GM20000 (cell line): Measurements from ENCODE around the gene MESP1.
"Not testable (repeated sequence)": the region's sequence is repeated elsewhere in the genome, so short reads cannot be mapped to it uniquely, and the experiment has no call there.

Experiments used
- DNase-seq: peaks from one replicate; pipeline ENCODE4 v3.0.0; 2012; ENCODE audit warnings: low spot score
- CTCF ChIP-seq: IDR thresholded peaks from 2 replicates; pipeline ENCODE4 v1.5.1; 2012; ENCODE audit warnings: mild to moderate bottlenecking, control low read depth; ENCODE audit errors: extremely low read depth, missing control alignments

Gene MESP1

DNA sequence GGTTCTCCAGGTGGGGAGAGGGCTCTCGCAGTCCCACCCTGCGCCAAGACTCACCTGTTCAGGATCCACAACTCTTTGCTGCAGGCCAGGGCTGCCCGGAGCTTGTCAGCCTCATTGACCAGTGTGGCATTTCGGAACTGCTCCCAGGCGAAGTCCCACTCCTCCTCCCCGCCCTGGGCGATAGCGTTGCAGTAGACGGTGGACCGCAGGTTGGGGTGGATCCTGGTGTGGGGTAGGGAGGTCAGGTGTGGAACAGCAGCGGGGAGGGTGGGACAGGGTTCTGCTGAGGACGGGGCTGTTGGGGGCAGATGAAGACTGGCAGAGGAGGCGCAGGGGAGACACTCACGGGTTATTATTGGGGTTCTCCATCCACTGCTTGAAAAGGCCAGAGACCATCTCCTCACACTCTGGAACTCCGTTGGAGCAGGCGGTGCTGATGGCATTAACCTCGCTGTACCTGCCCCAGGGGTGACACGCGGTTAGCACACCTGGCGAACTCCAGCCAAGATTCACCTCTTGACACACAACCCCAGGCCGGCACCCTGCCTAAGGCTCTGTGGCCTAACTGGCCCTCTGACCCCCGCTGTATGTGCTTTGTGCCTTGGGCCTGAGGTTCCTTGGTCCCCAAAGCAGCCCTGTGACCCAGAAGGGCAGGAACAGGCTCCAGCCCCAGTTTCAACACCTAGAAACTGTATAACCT lies 41.2 kb upstream of the MESP1 start:
- TF ChIP-seq CTCF, result no peak

DNA sequence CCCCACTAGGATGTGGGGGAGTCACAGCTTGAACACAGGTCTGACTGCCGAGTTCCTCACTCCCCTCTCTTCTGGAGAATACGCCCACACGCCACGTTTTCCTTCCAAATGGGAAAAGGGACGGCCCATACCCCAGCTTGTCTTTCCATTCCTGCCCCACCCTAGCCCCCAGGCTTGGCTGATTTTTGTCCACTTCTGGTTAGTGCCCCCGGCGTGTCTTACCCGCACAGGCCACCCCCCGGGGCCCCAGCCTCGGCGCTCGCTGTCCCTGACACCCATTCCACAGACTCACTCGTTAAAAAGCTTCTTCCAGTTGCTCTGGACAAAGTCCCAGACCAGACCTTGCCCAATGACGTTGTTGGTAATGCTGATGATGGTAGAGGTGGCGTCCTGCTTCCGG lies 39.6 kb upstream of the MESP1 start:
- no peak for DNase-seq
- no peak for TF ChIP-seq CTCF

More for the DNA sequence above, 41.2 kb upstream of the MESP1 start:
- no peak for DNase-seq

DNA sequence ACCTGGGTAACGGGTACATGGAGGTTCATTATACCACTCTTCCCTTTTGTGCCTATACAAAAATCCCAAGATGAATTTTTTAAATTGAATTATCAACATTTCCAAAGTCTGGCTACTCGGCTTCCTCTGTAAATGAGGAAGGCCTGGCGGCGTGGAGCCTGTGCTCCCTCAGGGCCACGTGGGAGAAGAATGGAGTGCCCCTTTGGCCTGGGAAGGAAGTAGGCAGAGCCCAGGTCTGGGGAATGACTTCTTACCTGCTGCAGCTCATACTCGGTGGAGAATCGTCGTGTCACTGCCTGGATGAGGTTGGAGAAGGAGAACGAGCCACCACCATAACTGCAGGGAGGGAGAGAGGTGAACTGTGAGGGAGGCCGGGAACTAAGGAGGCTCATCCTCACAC lies 39.2 kb upstream of the MESP1 start:
- DNase-seq, result no peak
- TF ChIP-seq CTCF, result no peak

DNA sequence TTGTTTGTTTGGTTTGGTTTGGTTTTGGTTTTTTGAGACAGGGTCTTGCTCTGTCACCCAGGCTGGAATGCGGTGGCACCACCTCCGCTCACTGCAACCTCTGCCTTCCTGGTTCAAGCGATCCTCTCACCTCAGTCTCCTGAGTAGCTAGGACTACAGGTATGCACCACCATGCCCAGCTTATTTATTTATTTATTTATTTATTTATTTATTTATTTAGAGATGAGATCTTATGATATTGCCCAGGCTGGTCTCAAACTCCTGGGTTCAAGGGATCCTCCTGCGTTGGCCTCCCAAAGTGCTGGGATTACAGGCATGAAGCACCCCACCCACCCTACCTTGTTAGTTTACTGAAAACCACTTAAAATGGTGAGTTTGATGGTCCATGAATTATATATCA lies 37.5 kb upstream of the MESP1 start:
- not testable (repeated sequence) for DNase-seq

- no peak for TF ChIP-seq CTCF
- DNase-seq, result no peak
These were observed 36.9 kb upstream of the MESP1 start for GRCh38 chr15:89787944-89788343.

- no peak for DNase-seq
- no peak for TF ChIP-seq CTCF
These were observed 34.7 kb upstream of the MESP1 start for GRCh38 chr15:89785774-89786140.

DNA sequence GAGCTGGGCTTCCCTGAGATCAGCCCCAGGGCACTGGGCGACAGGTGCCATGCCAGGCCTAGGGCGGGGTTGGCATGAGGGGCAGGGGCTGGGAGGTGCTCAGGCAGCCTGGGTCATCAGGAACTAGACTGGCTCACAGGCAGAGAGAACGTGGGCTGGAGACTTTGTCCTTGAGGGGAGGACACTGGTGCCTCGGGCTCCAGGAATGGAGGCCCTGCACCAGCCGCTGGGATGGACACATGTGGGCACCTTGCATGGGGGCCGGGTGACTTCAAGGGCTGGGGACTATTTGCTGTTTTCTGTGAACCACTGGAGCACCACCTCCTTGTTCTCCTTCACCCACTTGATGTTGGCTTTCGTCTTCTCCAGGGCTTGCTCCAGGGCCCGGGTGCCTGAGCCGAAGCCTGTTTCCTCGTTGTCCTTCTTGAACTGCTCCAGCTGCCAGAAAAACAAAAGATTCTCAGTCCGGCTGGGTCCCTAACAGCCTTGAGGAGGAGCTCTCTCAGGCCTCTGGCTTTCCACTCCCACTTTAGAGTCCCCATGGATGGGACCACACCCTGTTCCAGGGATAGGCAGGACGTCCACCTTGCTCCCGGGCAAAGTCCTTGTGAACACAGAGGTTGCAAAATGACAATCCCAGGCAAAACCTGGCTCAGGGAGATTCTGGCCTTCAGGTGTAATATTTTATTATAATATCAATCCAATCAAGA lies 34.2 kb upstream of the MESP1 start:
- no peak for TF ChIP-seq CTCF
- no peak for DNase-seq

GRCh38 chr15:89784686-89784960 lies 33.6 kb upstream of the MESP1 start:
- no peak for TF ChIP-seq CTCF
- DNase-seq, result no peak
